HepG2 (cell line): Measurements from ENCODE around the gene NAA30. TPM values are rescaled to one million over a fixed set of nuclear protein-coding genes. Genes with fewer than 3 reads are reported as not detected.

Experiments used
- ATAC-seq: fragments of 200-7000 bp; cut with Tn5 transposase; 3 replicates; pipeline ENCODE4 v1.9.1; 2020; ENCODE audit warnings: mild to moderate bottlenecking, moderate library complexity
- BruUV-seq: library from RNA; stranded (reverse); fragments of 400-500 nt; replicated peaks from 2 replicates; lab custom pipeline; 2021; lab: Mats Ljungman, UMichigan
- CTCF ChIA-PET: fragments of 300-600 bp; formaldehyde crosslinking; extraction: SDS; loops from one replicate; lab custom pipeline; 2021; ENCODE audit warnings: low total read pairs, inconsistent platforms, low intra/inter-chr PET ratio; lab: Yijun Ruan, JAX
- POLR2A ChIA-PET: fragments of 350-600 bp; sonication (Branson Sonifier 250); formaldehyde crosslinking; loops from one replicate; lab custom pipeline; 2020; ENCODE audit warnings: antibody characterized with exemption, inconsistent platforms; lab: Yijun Ruan, JAX
- DNase-seq: peaks from one replicate; pipeline ENCODE4 v3.0.0-alpha.2; 2015; ENCODE audit warnings: low spot score
- FAIRE-seq: peaks from 3 replicates; lab custom pipeline; 2011; peaks lifted over from hg19 to GRCh38; lab: Jason Lieb, UNC
- H2AFZ ChIP-seq: one replicate; pipeline ENCODE4 v1.6.1; 2011; ENCODE audit warnings: low read length, inconsistent platforms
- H3K27ac ChIP-seq: fragments of 300-600 bp; 3 replicates; pipeline ENCODE4 v1.8.0; 2011; ENCODE audit warnings: mixed run types, mild to moderate bottlenecking, mixed read lengths, low read length, inconsistent platforms; ENCODE audit not compliant: insufficient read depth; ENCODE audit errors: extremely low read length
- H3K27me3 ChIP-seq, 2 experiments: fragments of 200-600 bp in 1 of 2; 2 replicates in 1 of 2; 3 replicates in 1 of 2; pipeline versions ENCODE4 v1.6.0 to v1.8.0; 2011; ENCODE audit warnings: low read length in 2 of 2, mild to moderate bottlenecking in 2 of 2, moderate library complexity in 2 of 2, inconsistent platforms in 1 of 2; ENCODE audit not compliant: insufficient read depth in 2 of 2, control insufficient read depth in 1 of 2
- H3K36me3 ChIP-seq, 2 experiments: fragments of 200-600 bp in 1 of 2; replicated peaks in 1 of 2; 2 replicates in 1 of 2; 3 replicates in 1 of 2; pipeline versions ENCODE4 v1.5.1 to v1.8.0; 2011; ENCODE audit warnings: low read length in 2 of 2, inconsistent platforms in 1 of 2; ENCODE audit not compliant: insufficient read depth in 2 of 2, control insufficient read depth in 1 of 2
- H3K4me1 ChIP-seq: 2 replicates; pipeline ENCODE4 v1.5.1; 2012; ENCODE audit warnings: low read length, inconsistent platforms; ENCODE audit not compliant: insufficient read depth
- H3K4me2 ChIP-seq: 2 replicates; pipeline ENCODE4 v1.6.0; 2011; ENCODE audit warnings: low read depth, low read length, inconsistent platforms
- H3K4me3 ChIP-seq, 3 experiments: fragments of 200-600 bp in 1 of 3; sonication (generic), shearing (Covaris generic) in 1 of 3; replicated peaks in 1 of 3; 2 replicates each; pipeline ENCODE4 v1.5.1; 2011 to 2016; ENCODE audit warnings: low read length in 3 of 3, inconsistent platforms in 2 of 3, low read depth in 2 of 3, mild to moderate bottlenecking in 2 of 3, control low read depth in 1 of 3, mixed read lengths in 1 of 3; ENCODE audit not compliant: insufficient read depth in 1 of 3
- H3K79me2 ChIP-seq: one replicate; pipeline ENCODE4 v1.6.1; 2011; ENCODE audit warnings: low read length, inconsistent platforms; ENCODE audit not compliant: insufficient read depth
- H3K9ac ChIP-seq: 2 replicates; pipeline ENCODE4 v1.6.0; 2011; ENCODE audit warnings: mild to moderate bottlenecking, low read depth, low read length, inconsistent platforms; ENCODE audit not compliant: insufficient read depth
- H3K9me3 ChIP-seq: 2 replicates; pipeline ENCODE4 v1.5.1; 2012; ENCODE audit warnings: mild to moderate bottlenecking, low read length
- H4K20me1 ChIP-seq: 2 replicates; pipeline ENCODE4 v1.6.0; 2011; ENCODE audit warnings: inconsistent platforms, mild to moderate bottlenecking, low read length, moderate library complexity; ENCODE audit not compliant: insufficient read depth
- BCL3 ChIP-seq: sonication (generic); formaldehyde crosslinking; IDR thresholded peaks from 2 replicates; pipeline ENCODE4 v1.5.1; 2020; ENCODE audit warnings: mild to moderate bottlenecking, missing genetic modification reagents, moderate library complexity
- NFKB2 ChIP-seq: sonication (generic); formaldehyde crosslinking; IDR thresholded peaks from 2 replicates; pipeline ENCODE4 v1.4.0; 2020; ENCODE audit warnings: missing genetic modification reagents, borderline replicate concordance
- SOX13 ChIP-seq, 3 experiments: fragments of 450-650 bp in 1 of 3; sonication (generic) in 1 of 3; formaldehyde crosslinking in 1 of 3; IDR thresholded peaks in 2 of 3; conservative IDR thresholded peaks in 1 of 3; 2 replicates each; pipeline versions ENCODE4 v1.5.0 to v1.6.1; 2016 to 2020; ENCODE audit warnings: antibody characterized with exemption in 1 of 3, mild to moderate bottlenecking in 1 of 3, missing compliant biosample characterization in 1 of 3, missing genetic modification reagents in 1 of 3, moderate library complexity in 1 of 3
- TCF7 ChIP-seq: sonication (generic); IDR thresholded peaks from 2 replicates; pipeline ENCODE4 v1.6.1; 2016; ENCODE audit warnings: antibody characterized with exemption, low read depth
- ZNF33A ChIP-seq: sonication (generic); formaldehyde crosslinking; IDR thresholded peaks from 2 replicates; pipeline ENCODE4 v1.5.1; 2020; ENCODE audit warnings: missing genetic modification reagents, mild to moderate bottlenecking, moderate library complexity, borderline replicate concordance
- ZNF790 ChIP-seq: sonication (generic); formaldehyde crosslinking; IDR thresholded peaks from 2 replicates; pipeline ENCODE4 v1.8.0; 2022; ENCODE audit warnings: missing genetic modification reagents, mild to moderate bottlenecking, borderline replicate concordance
- ZSCAN22 ChIP-seq: sonication (generic); formaldehyde crosslinking; IDR thresholded peaks from 2 replicates; pipeline ENCODE4 v1.4.0; 2020; ENCODE audit warnings: mild to moderate bottlenecking, missing genetic modification reagents
- WGBS: methylation state at CpG from one replicate; pipeline ENCODE4 v1.1.6; 2017; ENCODE audit warnings: low lambda C conversion rate; 5-methylcytosine and 5-hydroxymethylcytosine counted together
- in situ Hi-C: cut with HindIII; loops from 2 replicates; pipeline ENCODE4 v1.10.0; 2017; ENCODE audit warnings: low pct_unique_long_range_greater_than_20kb; ENCODE audit not compliant: extremely low pct_ligation_motif_present
- intact Hi-C: fragments of 100-400 bp; cut with micrococcal nuclease; formaldehyde crosslinking; loops from one replicate; pipeline ENCODE4 v1.10.0; 2022; ENCODE audit not compliant: unreplicated experiment
- polyA plus RNA-seq, 8 experiments: library from polyadenylated mRNA; depleted of rRNA in 3 of 8; stranded (reverse) in 7 of 8; unstranded in 1 of 8; fragments of >200 nt; fragmentation: Illumina TruSeq in 4 of 8; extraction: Trizol in 4 of 8; gene quantifications; 2 replicates each; pipeline versions ENCODE4 v1.2.1 to v1.2.3, GENCODE V29; 2011 to 2016; ENCODE audit warnings: low read depth in 4 of 8, missing spikeins in 1 of 8, mixed read lengths in 1 of 8; ENCODE audit not compliant: insufficient read depth in 1 of 8
- total RNA-seq, 5 experiments: library from RNA; depleted of rRNA; stranded (reverse); fragments of >200 nt; fragmentation: Illumina TruSeq; extraction: Trizol; gene quantifications; 2 replicates each; pipeline ENCODE4 v1.2.3, GENCODE V29; 2016; ENCODE audit warnings: low read depth in 1 of 5

NAA30 gene
- total and polyA plus RNA-seq, 2 of the 13 experiments (the other 11 are each of a cell fraction or from before 2014, with no cell fraction given) = 10.8 to 18.4 TPM

GRCh38 chr14:57345106-57345505 lies 45.3 kb upstream of the NAA30 start:
- Histone ChIP-seq H3K27me3 (no peaks in the 10 kb centered on the region), H2AFZ (peak overlapping the region; percentile 64), H3K9me3 (no peaks in the 10 kb centered on the region), H4K20me1 (no peaks in the 10 kb centered on the region), H3K4me3 (no peak overlapping the region), H3K27ac (no peak overlapping the region), H3K9ac (no peak overlapping the region), H3K79me2 (no peaks in the 10 kb centered on the region), H3K4me2 (peak overlapping the region; percentile 30; the same call in 1 of the 2 replicates), H3K4me1 (peaks cover 45% of the 10 kb centered on the region), H3K36me3 (no peaks in the 10 kb centered on the region)
- DNase-seq = peak; percentile 14
- in situ Hi-C loops (no loop called here), intact Hi-C loops (no loop called here)
- TF ChIP-seq BCL3 (CRISPR knock-in tag) (no peak), ZSCAN22 (CRISPR knock-in tag) (no peak), NFKB2 (no peak), ZNF33A (no peak), TCF7 (no peak), SOX13 (IDR thresholded peaks at IDR 0.05) (no peak), SOX13 (CRISPR knock-in tag; conservative IDR thresholded peaks at IDR 0.05 in 1 of 2, IDR thresholded peaks at IDR 0.05 in 1 of 2) (peak in 1 of 2 experiments; percentile 19; a peak in 1 of 4 replicates), ZNF790 (CRISPR knock-in tag) (no peak)
- WGBS = 52% methylated on average over 8 of the region's 9 CpGs
- ChIA-PET CTCF (no interaction called here), POLR2A (interaction anchor here (0.9 to 1.7 kb wide), 2 partner anchors 45 to 72 kb away, joined by 3 to 4 read pairs; partner anchors contain the start of gene NAA30)
- FAIRE-seq = no peak
- ATAC-seq = peak; percentile 32; the same call in 2 of the 3 replicates
- no TSS peak for BruUV-seq
